NCI-H2029 treated with DMSO at 0.1 percent for 48 hours (cell line): ENCODE measurements around the gene TNFRSF25.

ENCODE experiments used
- DNase-seq: peaks from one replicate; lab custom pipeline; 2025; lab: John Stamatoyannopoulos, UW

TNFRSF25 gene

GRCh38 chr1:6466023-6466422, at the start of gene TNFRSF25:
TSS of gene TNFRSF25 (minus strand) at chr1:6466173. CDS start at chr1:6466107, 66 bp downstream.
- DNase-seq = no peak

GRCh38 chr1:6515771-6516170, 49.8 kb upstream of the TNFRSF25 start:
- no peak for DNase-seq

- DNase-seq = no peak
Observed at GRCh38 chr1:6513320-6513801, 47.4 kb upstream of the TNFRSF25 start.

GRCh38 chr1:6512908-6513280, 46.9 kb upstream of the TNFRSF25 start:
- DNase-seq = no peak

- no peak for DNase-seq
Observed at GRCh38 chr1:6512245-6512907, 46.4 kb upstream of the TNFRSF25 start.

GRCh38 chr1:6511561-6512244, 45.7 kb upstream of the TNFRSF25 start:
- DNase-seq = no peak

- no peak for DNase-seq
Observed at GRCh38 chr1:6511056-6511455, 45.1 kb upstream of the TNFRSF25 start.

- DNase-seq = no peak
Observed at GRCh38 chr1:6510493-6510892, 44.5 kb upstream of the TNFRSF25 start.

- no peak for DNase-seq
Observed at GRCh38 chr1:6509919-6510291, 43.9 kb upstream of the TNFRSF25 start.

- DNase-seq = no peak
Observed at GRCh38 chr1:6509220-6509918, 43.4 kb upstream of the TNFRSF25 start.

GRCh38 chr1:6508816-6509189, 42.8 kb upstream of the TNFRSF25 start:
- no peak for DNase-seq

- DNase-seq = no peak
Observed at GRCh38 chr1:6508154-6508815, 42.3 kb upstream of the TNFRSF25 start.

- no peak for DNase-seq
Observed at GRCh38 chr1:6507461-6507911, 41.5 kb upstream of the TNFRSF25 start.

GRCh38 chr1:6507037-6507428, 41.1 kb upstream of the TNFRSF25 start:
- DNase-seq = no peak

GRCh38 chr1:6506210-6507036, 40.5 kb upstream of the TNFRSF25 start:
- DNase-seq = no peak

- no peak for DNase-seq
Observed at GRCh38 chr1:6505367-6506209, 39.6 kb upstream of the TNFRSF25 start.

GRCh38 chr1:6504887-6505286, 38.9 kb upstream of the TNFRSF25 start:
- DNase-seq = no peak

- no peak for DNase-seq
Observed at GRCh38 chr1:6503884-6504602, 38.1 kb upstream of the TNFRSF25 start.

- no peak for DNase-seq
Observed at GRCh38 chr1:6502000-6502891, 36.3 kb upstream of the TNFRSF25 start.
